K562 (cell line): Measurements from ENCODE around the gene RGS12. TPM values are rescaled to one million over a fixed set of nuclear protein-coding genes. Genes with fewer than 3 reads are reported as not detected.
A peak's percentile ranks its signal among the peaks of the same experiment; 100 is the strongest.

Source experiments
- ATAC-seq: fragments of 200-7000 bp; cut with Tn5 transposase; 3 replicates; pipeline ENCODE4 v1.9.1; 2020; ENCODE audit warnings: moderate library complexity
- BruUV-seq: library from RNA; stranded (reverse); fragments of 400-500 nt; replicated peaks from 2 replicates; lab custom pipeline; 2021; lab: Mats Ljungman, UMichigan
- CTCF ChIA-PET: fragments of 300-600 bp; formaldehyde crosslinking; extraction: SDS; loops from one replicate; lab custom pipeline; 2021; ENCODE audit warnings: low intra/inter-chr PET ratio; lab: Yijun Ruan, JAX
- POLR2A ChIA-PET: fragments of 300-600, 350-650 bp; sonication (Branson Sonifier 250); formaldehyde crosslinking; extraction: SDS; loops from one replicate; lab custom pipeline; 2021; ENCODE audit warnings: antibody characterized with exemption, inconsistent platforms; lab: Yijun Ruan, JAX
- DNase-seq, 4 experiments: peaks; one replicate each; pipeline versions ENCODE4 v3.0.0 to v3.0.0-alpha.2; 2011 to 2018; ENCODE audit warnings: low spot score in 3 of 4, mixed read lengths in 3 of 4; ENCODE audit errors: extremely low read depth in 1 of 4
- FAIRE-seq: peaks from 2 replicates; lab custom pipeline; 2011; peaks lifted over from hg19 to GRCh38; lab: Jason Lieb, UNC
- H2AFZ ChIP-seq: 2 replicates; pipeline ENCODE4 v1.6.0; 2011; ENCODE audit warnings: low read depth, low read length, control low read depth, inconsistent platforms
- H3K27ac ChIP-seq: fragments of 200-600 bp; 3 replicates; pipeline ENCODE4 v1.8.0; 2011; ENCODE audit warnings: low read depth, mild to moderate bottlenecking, control low read depth, inconsistent platforms, low read length, moderate library complexity, mixed read lengths; ENCODE audit errors: extremely low read depth
- H3K27me3 ChIP-seq, 2 experiments: fragments of 300-600 bp in 1 of 2; 2 replicates in 1 of 2; 3 replicates in 1 of 2; pipeline versions ENCODE4 v1.6.0 to v1.8.0; 2011; ENCODE audit warnings: inconsistent platforms in 2 of 2, low read length in 2 of 2, mild to moderate bottlenecking in 1 of 2, mixed read lengths in 1 of 2, moderate library complexity in 1 of 2; ENCODE audit not compliant: control insufficient read depth in 2 of 2, insufficient read depth in 2 of 2
- H3K36me3 ChIP-seq: fragments of 300-600 bp; 3 replicates; pipeline ENCODE4 v1.8.0; 2011; ENCODE audit warnings: mild to moderate bottlenecking, low read length, inconsistent platforms; ENCODE audit not compliant: control insufficient read depth, insufficient read depth
- H3K4me1 ChIP-seq, 2 experiments: fragments of 200-600 bp in 1 of 2; replicated peaks in 1 of 2; 2 replicates in 1 of 2; 3 replicates in 1 of 2; pipeline versions ENCODE4 v1.5.1 to v1.8.0; 2011; ENCODE audit warnings: inconsistent platforms in 2 of 2, low read length in 2 of 2, mild to moderate bottlenecking in 1 of 2, mixed read lengths in 1 of 2, moderate library complexity in 1 of 2; ENCODE audit not compliant: control insufficient read depth in 2 of 2, insufficient read depth in 2 of 2
- H3K4me2 ChIP-seq: 2 replicates; pipeline ENCODE4 v1.6.1; 2011; ENCODE audit warnings: low read length, control low read depth, inconsistent platforms, mixed read lengths; ENCODE audit not compliant: insufficient read depth
- H3K4me3 ChIP-seq: fragments of 200-600 bp; sonication (generic), shearing (Covaris generic); 2 replicates; pipeline ENCODE4 v1.5.1; 2016; ENCODE audit warnings: control low read depth, inconsistent platforms
- H3K79me2 ChIP-seq: fragments of 200-600 bp; 3 replicates; pipeline ENCODE4 v1.8.0; 2011; ENCODE audit warnings: low read length, inconsistent platforms; ENCODE audit not compliant: control insufficient read depth, insufficient read depth
- H3K9ac ChIP-seq, 2 experiments: 2 replicates each; pipeline versions ENCODE4 v1.6.0 to v1.6.1; 2011; ENCODE audit warnings: low read depth in 2 of 2, low read length in 2 of 2, control low read depth in 1 of 2, inconsistent platforms in 1 of 2, mild to moderate bottlenecking in 1 of 2, mixed read lengths in 1 of 2; ENCODE audit not compliant: insufficient read depth in 1 of 2
- H3K9me1 ChIP-seq: one replicate; pipeline ENCODE4 v1.6.0; 2011; ENCODE audit warnings: inconsistent platforms, mild to moderate bottlenecking, low read length, moderate library complexity; ENCODE audit not compliant: control insufficient read depth, insufficient read depth
- H3K9me3 ChIP-seq: replicated peaks from 2 replicates; pipeline ENCODE4 v1.5.1; 2011; ENCODE audit warnings: low read depth, low read length, inconsistent platforms; ENCODE audit not compliant: control insufficient read depth, insufficient read depth
- H4K20me1 ChIP-seq: replicated peaks from 2 replicates; pipeline ENCODE4 v1.6.1; 2011; ENCODE audit warnings: low read length, inconsistent platforms, mixed read lengths; ENCODE audit not compliant: control insufficient read depth, insufficient read depth
- RBFOX2 ChIP-seq: fragments of 200-400 bp; formaldehyde crosslinking; IDR thresholded peaks from 2 replicates; pipeline ENCODE4 v1.6.1; 2017; ENCODE audit warnings: low read depth, mild to moderate bottlenecking, low read length, moderate library complexity
- SNIP1 ChIP-seq: fragments of 450-650 bp; IDR thresholded peaks from 2 replicates; pipeline ENCODE4 v1.7.1; 2017; ENCODE audit warnings: low read depth, mild to moderate bottlenecking
- ZNF347 ChIP-seq: fragments of 450-650 bp; formaldehyde crosslinking; IDR thresholded peaks from 2 replicates; pipeline ENCODE4 v1.4.0; 2020; ENCODE audit warnings: low read depth, mild to moderate bottlenecking, moderate library complexity
- WGBS: fragments of 100-300 bp; shearing (Covaris generic); methylation state at CpG from one replicate; pipeline ENCODE4 v1.1.6; 2016; ENCODE audit warnings: low coverage, mixed read lengths; ENCODE audit not compliant: insufficient coverage; ENCODE audit errors: missing lambda C conversion rate; 5-methylcytosine and 5-hydroxymethylcytosine counted together
- in situ Hi-C: fragments of 300-500 bp; cut with MboI; formaldehyde crosslinking; loops from 4 replicates; pipeline ENCODE4 v1.15.0; 2018; ENCODE audit warnings: inconsistent platforms, mixed read lengths
- intact Hi-C: fragments of 100-400 bp; cut with micrococcal nuclease; formaldehyde crosslinking; loops from 2 replicates; pipeline ENCODE4 v1.14.2; 2022
- polyA plus RNA-seq, 8 experiments: library from polyadenylated mRNA; depleted of rRNA in 4 of 8; stranded (reverse) in 5 of 8; unstranded in 3 of 8; fragments of >200 nt; fragmentation: Nextera tagmentation in 2 of 8; fragmentation: Illumina TruSeq in 1 of 8; extraction: Ambion mirVana in 2 of 8; extraction: Trizol in 1 of 8; gene quantifications; 2 replicates each; pipeline versions ENCODE4 v1.2.1 to v1.2.3, GENCODE V29; 2011 to 2014; ENCODE audit warnings: inconsistent platforms in 1 of 8, missing spikeins in 1 of 8
- total RNA-seq, 7 experiments: library from RNA; depleted of rRNA in 6 of 7; stranded (reverse); fragments of >200 nt in 6 of 7; fragmentation: Illumina TruSeq in 2 of 7; extraction: Trizol in 2 of 7; gene quantifications; 2 replicates each; pipeline versions ENCODE4 v1.2.1 to v1.2.3, GENCODE V29; 2011 to 2021; ENCODE audit warnings: low replicate concordance in 1 of 7

Gene RGS12
- total and polyA plus RNA-seq, 9 of the 15 experiments (the other 6 are each of a cell fraction or from before 2014, with no cell fraction given) = 0.30 to 8.8 (median 5.5) TPM

GRCh38 chr4:3294401-3295241 is 1.8 kb downstream of the RGS12 start:
- POLR2A ChIA-PET = interaction anchor here (0.8 to 1.0 kb wide), 2 partner anchors 9 to 54 kb away, joined by 3 to 4 read pairs; no protein-coding TSS in a partner anchor
- no peak for FAIRE-seq
- peaks cover 3% of the 10 kb centered on the region; the same call in 1 of the 3 replicates for H3K79me2 ChIP-seq

More at GRCh38 chr4:3294401-3295241, 1.8 kb downstream of the RGS12 start:
- Histone ChIP-seq H3K4me2 (no peak overlapping the region), H3K27me3 (peaks cover 21 to 44% of the 10 kb centered on the region in 2 experiments; a peak in 4 of 5 replicates), H3K27ac (no peak overlapping the region)
- DNase-seq = no peak
- intact Hi-C loops = no loop called here
- TF ChIP-seq RBFOX2 (0 out of 2 replicates have a peak, but pooled peaks have one; percentile 6), ZNF347 (CRISPR knock-in tag) (no peak), SNIP1 (no peak)
- TF ChIP-seq, all 486 proteins: peak for 1
- no peak overlapping the region for H2AFZ ChIP-seq
- H3K9me1 ChIP-seq = no peaks in the 10 kb centered on the region
- in situ Hi-C loops = no loop called here
- no peak for ATAC-seq
- CTCF ChIA-PET = no interaction called here
- 65% methylated on average over 16 of the region's 19 CpGs for WGBS
- H3K36me3 ChIP-seq = no peaks in the 10 kb centered on the region
- no TSS peak for BruUV-seq
- H3K9ac ChIP-seq = peak overlapping the region in 1 of 2 experiments; percentile 95; a peak in 2 of 4 replicates
- H3K4me1 ChIP-seq = peaks cover 6 to 34% of the 10 kb centered on the region in 2 experiments; a peak in 4 of 5 replicates
- no peak overlapping the region for H3K4me3 ChIP-seq
- peaks cover 6% of the 10 kb centered on the region; the same call in 1 of the 2 replicates for H4K20me1 ChIP-seq
- H3K9me3 ChIP-seq = peaks cover 3% of the 10 kb centered on the region; the same call in 1 of the 2 replicates
